ENCODE results near the gene DIPK1A.

DIPK1A gene

GRCh38 chr1:92922356-92923035, 38.8 kb downstream of the DIPK1A start:
- H3K9me3 ChIP-seq, result no peaks in the 10 kb centered on the region
- no peak overlapping the region for H3K4me3 ChIP-seq (ENCODE audit: low read depth in 1 of 2, low read length in 1 of 2)
- H3K27ac ChIP-seq, result no peak overlapping the region
- peaks cover 0 to 2% of the 10 kb centered on the region in 2 experiments for H3K4me1 ChIP-seq (ENCODE audit: control insufficient read depth in 1 of 2, insufficient read depth in 1 of 2, low read depth in 1 of 2, low read length in 1 of 2)
- no peak for TF ChIP-seq CTCF (IDR thresholded peaks at IDR 0.05)
- H3K27me3 ChIP-seq, result no peaks in the 10 kb centered on the region
- no peaks in the 10 kb centered on the region for H3K36me3 ChIP-seq

GRCh38 chr1:92921031-92922023, 39.9 kb downstream of the DIPK1A start:
- H3K36me3 ChIP-seq, result no peaks in the 10 kb centered on the region
- H3K4me3 ChIP-seq (ENCODE audit: low read depth in 1 of 2, low read length in 1 of 2), result no peak overlapping the region
- H3K9me3 ChIP-seq, result no peaks in the 10 kb centered on the region
- no peak overlapping the region for H3K27ac ChIP-seq
- no peak for TF ChIP-seq CTCF (IDR thresholded peaks at IDR 0.05)
- no peaks in the 10 kb centered on the region for H3K4me1 ChIP-seq (ENCODE audit: control insufficient read depth in 1 of 2, insufficient read depth in 1 of 2, low read depth in 1 of 2, low read length in 1 of 2)
- no peaks in the 10 kb centered on the region for H3K27me3 ChIP-seq

GRCh38 chr1:92916899-92917298, 44.4 kb downstream of the DIPK1A start:
- Histone ChIP-seq H3K27me3 (no peaks in the 10 kb centered on the region), H3K4me1 (ENCODE audit: control insufficient read depth in 1 of 2, insufficient read depth in 1 of 2, low read depth in 1 of 2, low read length in 1 of 2) (no peaks in the 10 kb centered on the region), H3K9me3 (no peaks in the 10 kb centered on the region), H3K27ac (no peak overlapping the region), H3K36me3 (no peaks in the 10 kb centered on the region), H3K4me3 (ENCODE audit: low read depth in 1 of 2, low read length in 1 of 2) (no peak overlapping the region)
- no peak for TF ChIP-seq CTCF (IDR thresholded peaks at IDR 0.05)

GRCh38 chr1:92915547-92915946, 45.7 kb downstream of the DIPK1A start:
- no peak for TF ChIP-seq CTCF (IDR thresholded peaks at IDR 0.05)
- H3K4me1 ChIP-seq (ENCODE audit: control insufficient read depth in 1 of 2, insufficient read depth in 1 of 2, low read depth in 1 of 2, low read length in 1 of 2), result no peaks in the 10 kb centered on the region
- no peaks in the 10 kb centered on the region for H3K27me3 ChIP-seq
- no peak overlapping the region for H3K27ac ChIP-seq
- H3K4me3 ChIP-seq (ENCODE audit: low read depth in 1 of 2, low read length in 1 of 2), result no peak overlapping the region
- H3K9me3 ChIP-seq, result no peaks in the 10 kb centered on the region
- no peaks in the 10 kb centered on the region for H3K36me3 ChIP-seq

- Histone ChIP-seq H3K27ac (no peak overlapping the region), H3K36me3 (no peaks in the 10 kb centered on the region), H3K9me3 (no peaks in the 10 kb centered on the region), H3K4me1 (ENCODE audit: control insufficient read depth in 1 of 2, insufficient read depth in 1 of 2, low read depth in 1 of 2, low read length in 1 of 2) (no peaks in the 10 kb centered on the region), H3K4me3 (ENCODE audit: low read depth in 1 of 2, low read length in 1 of 2) (no peak overlapping the region), H3K27me3 (no peaks in the 10 kb centered on the region)
- TF ChIP-seq CTCF (IDR thresholded peaks at IDR 0.05), result no peak
These were observed 48.0 kb downstream of the DIPK1A start for GRCh38 chr1:92913093-92913819.

Data from neutrophil (primary cell).